NCI-H2227 (cell line): Measurements from ENCODE around the gene AKNA.

Source experiments
- DNase-seq: peaks from one replicate; lab custom pipeline; 2025; ENCODE audit not compliant: unreplicated experiment; lab: John Stamatoyannopoulos, UW

Gene AKNA

DNA sequence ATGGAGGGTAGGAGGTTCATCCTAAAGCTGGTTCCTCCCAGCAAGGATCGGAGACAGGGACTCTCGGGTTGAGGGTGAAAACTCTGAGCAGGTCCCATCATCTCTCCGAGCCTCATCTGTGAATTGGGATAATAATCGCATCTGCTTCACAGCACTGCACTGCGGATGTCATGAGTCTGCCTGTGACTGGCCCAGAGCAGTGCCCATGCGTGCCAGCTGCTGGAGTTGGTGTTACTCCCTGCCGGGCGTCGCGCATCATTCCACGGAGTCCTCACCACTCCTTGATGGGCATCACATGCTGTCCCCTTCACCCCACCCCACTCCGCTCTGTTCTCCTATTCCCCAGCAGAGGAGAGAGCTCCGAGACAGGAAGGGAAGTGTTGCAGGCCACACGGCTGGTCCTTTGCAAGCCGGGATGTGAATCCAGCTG is 100.0 kb downstream of the AKNA start:
- no peak for DNase-seq

DNA sequence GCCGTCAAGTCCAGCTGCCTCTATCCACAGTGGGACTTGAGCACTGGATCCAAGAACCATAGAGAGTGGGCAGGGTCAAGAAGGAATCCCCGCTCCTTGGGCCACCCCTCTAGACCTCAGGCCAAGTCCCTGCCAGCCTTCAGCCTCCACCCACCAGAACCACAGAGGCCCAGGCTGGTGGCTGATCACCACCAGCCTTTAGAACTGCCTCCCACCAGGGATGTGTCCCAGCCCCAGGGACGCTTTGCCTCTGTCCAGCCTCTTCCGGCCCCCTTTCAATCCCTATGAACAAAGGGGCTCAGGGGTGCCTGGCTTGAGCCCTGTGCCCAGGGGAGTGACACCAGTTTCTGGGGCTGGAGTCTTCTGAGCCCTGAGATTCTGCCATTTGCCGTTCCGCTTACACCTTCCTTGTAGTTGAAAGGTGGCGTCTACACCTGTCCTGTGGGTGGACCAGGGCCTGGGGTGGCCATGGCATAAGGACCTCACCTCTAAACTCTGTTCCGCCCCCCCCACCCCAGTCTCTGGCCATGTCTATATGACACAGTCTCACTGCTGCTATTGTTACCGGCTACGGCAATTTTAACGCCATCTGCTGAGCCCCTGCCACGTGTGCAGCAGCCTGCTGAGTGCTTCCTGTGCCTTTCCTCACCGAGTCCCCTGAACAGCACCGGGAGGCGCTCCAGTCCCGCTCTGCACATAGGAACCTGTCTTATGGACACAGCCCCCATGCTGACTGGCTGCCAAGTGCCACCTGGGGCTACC is 100.6 kb downstream of the AKNA start:
- DNase-seq = peak; percentile 17

DNA sequence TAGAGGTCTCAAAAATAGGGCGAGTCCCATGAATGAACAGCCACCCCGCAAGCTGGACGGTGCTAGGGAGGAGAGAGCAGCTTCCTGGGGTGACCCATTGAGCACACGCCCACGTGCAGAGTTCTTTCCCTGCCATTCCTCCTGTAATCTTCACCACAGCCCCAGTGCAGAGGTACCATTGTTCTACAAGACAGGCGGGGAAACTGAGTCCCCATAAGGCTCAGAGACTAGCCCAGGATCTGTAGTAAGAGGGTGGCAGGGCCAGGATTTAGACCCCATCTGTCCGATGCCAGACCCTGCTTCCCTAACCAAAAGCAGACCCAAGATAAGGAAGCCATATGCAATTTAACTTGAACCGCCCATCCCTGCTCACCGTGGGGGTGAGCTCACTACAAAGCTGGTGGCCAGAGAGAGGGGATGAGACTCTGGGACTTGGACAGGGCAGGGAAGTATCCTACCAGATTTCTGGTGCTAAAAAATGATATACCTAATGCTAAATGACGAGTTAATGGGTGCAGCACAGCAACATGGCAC is 101.6 kb downstream of the AKNA start:
- DNase-seq = no peak

DNA sequence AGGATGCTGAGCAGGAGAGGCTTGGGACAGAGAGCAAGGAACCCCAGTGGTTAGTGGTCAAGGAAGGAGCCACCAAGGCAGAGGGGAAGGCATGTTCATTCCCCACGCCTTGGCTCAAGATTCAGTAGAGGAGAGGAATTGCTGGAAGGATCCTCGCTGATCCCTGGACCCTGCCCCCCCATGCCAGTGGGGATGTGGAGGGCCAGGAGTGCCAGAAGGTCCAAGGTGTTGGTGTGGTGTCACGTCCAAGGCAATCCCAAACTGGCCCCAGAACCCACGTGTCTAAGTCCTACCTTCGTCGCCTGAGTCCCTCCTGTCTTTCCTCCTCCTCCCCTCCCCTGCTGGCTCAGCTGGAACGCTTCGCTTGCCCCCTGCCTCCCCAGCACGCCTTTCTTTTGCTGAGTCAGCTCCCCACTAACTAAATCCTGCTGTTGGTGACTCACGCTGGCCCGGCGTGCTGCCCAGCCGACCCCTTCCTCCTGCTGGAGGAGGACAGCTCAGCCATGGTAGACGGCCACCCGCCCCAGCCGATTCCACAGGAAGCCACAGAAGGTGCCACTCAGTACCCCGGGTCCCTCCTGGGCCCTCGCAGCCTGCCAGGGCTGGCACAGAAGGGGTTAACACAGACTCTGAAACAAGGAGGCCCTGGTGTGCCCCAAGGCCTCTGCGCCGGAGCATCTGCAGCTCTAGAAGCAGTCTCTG is 102.5 kb downstream of the AKNA start:
- no peak for DNase-seq

DNA sequence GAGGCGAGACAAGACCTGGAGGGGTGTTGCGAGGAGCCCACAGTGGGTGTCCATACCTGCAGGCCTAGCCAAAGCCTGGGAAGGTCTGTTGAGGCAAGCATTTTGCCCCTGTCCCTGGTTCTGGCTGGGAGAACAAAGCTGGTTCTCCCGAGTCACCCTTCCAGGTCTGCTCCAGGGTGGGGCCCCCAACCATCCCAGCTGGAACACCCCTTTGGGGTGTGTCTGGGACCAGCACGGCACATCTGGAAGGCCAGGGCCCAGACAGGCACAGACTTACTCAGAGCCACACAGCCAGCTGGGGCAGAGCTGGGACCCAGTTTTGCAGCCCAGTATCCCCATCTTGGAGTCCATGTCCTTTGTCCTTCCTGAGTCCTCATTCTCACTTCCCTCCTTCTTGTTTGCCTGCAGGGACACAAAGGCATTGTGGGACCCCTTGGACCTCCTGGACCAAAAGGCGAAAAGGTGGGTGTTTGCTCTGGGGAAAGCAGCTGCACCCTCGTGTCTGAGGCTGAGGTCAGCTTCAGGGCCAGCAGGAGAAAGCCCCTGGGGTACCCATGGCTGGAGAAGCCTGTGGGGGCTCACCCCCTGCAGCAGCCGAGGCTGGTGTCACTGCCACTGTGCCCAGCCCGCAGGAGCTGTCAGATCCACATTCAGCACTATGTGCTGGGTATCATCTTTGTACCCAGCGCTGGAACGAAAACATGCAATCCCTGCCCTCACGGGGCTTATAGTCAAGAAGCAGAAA is 103.3 kb downstream of the AKNA start:
- no peak for DNase-seq
